Cardiac fibroblast (primary cell): Measurements from ENCODE around the gene ADAM12.

Experiments
- DNase-seq, 2 donors: peaks; one replicate each; pipeline versions ENCODE4 v3.0.0 to v3.0.0-alpha.2; 2010; ENCODE audit warnings: low read depth in 2 of 2
- H3K4me3 ChIP-seq, 2 donors: replicated peaks in 1 of 2; 1 replicate in 1 of 2; 2 replicates in 1 of 2; pipeline ENCODE4 v1.5.1; 2011; ENCODE audit warnings: low read depth in 2 of 2, low read length in 2 of 2, mild to moderate bottlenecking in 2 of 2, moderate library complexity in 1 of 2
- TF ChIP-seq, protein P1 (sequence below): IDR thresholded peaks from one replicate; pipeline ENCODE4 v1.5.1; 2011; ENCODE audit warnings: low read depth, mild to moderate bottlenecking, low read length, inconsistent platforms

Gene ADAM12

DNA sequence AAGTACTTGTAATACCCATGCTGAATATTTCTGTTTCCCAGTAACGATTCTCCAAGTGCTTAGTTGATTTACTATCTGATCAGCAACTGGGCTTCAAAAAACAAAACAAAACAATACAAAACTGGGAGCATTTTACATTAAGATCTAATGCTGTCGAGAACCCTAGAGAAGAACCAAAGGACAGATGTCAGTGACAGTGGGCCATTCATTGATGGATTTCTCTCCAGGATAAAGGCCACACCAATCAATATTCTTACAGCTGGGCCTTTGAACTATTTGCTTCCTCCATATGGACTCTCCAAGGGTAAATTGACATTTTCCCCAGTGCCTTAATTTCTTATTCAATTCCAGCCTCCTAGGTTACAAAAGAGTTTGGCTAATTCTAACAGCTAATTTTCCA, 217.5 kb downstream of the ADAM12 start:
- TF ChIP-seq, protein P1, sequence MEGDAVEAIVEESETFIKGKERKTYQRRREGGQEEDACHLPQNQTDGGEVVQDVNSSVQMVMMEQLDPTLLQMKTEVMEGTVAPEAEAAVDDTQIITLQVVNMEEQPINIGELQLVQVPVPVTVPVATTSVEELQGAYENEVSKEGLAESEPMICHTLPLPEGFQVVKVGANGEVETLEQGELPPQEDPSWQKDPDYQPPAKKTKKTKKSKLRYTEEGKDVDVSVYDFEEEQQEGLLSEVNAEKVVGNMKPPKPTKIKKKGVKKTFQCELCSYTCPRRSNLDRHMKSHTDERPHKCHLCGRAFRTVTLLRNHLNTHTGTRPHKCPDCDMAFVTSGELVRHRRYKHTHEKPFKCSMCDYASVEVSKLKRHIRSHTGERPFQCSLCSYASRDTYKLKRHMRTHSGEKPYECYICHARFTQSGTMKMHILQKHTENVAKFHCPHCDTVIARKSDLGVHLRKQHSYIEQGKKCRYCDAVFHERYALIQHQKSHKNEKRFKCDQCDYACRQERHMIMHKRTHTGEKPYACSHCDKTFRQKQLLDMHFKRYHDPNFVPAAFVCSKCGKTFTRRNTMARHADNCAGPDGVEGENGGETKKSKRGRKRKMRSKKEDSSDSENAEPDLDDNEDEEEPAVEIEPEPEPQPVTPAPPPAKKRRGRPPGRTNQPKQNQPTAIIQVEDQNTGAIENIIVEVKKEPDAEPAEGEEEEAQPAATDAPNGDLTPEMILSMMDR = no peak
- no peak for DNase-seq

DNA sequence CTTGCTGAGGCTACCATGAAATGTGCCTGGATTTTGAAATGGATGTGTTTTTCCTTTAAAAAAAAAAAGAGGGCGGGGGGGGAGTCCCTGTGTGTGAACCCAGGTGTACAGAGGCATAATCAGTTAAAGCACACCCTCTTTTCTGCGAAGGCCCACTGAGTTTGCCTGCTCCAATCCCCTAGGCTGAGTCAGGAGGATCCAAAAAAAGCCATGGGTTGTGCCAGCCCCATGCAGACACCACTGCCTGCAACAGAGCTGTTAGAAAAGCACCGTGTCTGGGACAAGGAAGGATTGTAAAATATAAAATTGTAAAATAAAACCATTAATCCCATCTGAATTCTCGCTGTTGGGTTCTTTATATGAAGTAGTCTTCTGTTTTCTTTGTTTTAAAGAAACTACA, 217.9 kb downstream of the ADAM12 start:
- no peak for DNase-seq
- TF ChIP-seq, protein P1 = no peak
- H3K4me3 ChIP-seq = no peak overlapping the region

More for the DNA sequence above, 217.5 kb downstream of the ADAM12 start:
- H3K4me3 ChIP-seq = no peak overlapping the region

DNA sequence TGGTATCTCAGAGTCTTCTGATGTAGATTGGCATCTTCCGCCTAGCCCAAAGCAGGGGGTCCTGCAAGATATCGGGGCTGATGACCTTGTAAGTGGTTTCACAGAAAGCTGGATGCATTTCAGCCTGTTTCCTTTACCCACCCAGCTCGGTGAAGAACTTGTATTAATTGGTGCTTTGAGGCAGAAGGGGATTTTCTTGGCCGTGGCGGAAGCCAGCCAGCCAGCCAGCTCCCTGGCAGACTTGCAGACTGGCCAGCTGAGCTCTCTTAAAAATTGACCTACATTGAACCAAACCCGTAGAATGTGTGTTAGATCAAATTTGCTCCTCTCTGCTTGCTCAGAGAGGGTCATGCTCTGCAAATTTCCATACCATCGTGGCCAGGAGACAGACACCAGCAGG, 218.4 kb downstream of the ADAM12 start:
- TF ChIP-seq, protein P1 = no peak
- no peak for DNase-seq
- no peak overlapping the region for H3K4me3 ChIP-seq

DNA sequence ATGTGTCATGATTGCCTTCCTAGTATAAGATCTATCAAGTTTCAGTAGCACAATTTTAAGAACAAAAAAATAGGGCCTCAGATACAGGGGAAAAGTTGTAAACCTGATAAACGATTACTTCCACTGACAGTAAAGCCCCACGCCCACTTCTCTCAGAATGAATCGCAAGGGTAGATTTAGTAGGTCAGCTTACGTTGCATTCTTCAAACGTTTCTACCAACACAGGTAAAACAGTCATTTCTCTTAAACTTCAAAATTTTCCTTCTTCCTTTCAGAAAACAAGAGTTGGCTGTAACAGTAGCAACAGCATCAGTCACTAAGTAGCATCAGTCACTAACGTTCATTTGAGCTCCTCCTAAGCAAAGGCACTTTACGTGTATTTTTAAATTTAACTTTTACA, 221.5 kb downstream of the ADAM12 start:
- DNase-seq = no peak
- TF ChIP-seq, protein P1 = no peak
- H3K4me3 ChIP-seq = no peak overlapping the region

DNA sequence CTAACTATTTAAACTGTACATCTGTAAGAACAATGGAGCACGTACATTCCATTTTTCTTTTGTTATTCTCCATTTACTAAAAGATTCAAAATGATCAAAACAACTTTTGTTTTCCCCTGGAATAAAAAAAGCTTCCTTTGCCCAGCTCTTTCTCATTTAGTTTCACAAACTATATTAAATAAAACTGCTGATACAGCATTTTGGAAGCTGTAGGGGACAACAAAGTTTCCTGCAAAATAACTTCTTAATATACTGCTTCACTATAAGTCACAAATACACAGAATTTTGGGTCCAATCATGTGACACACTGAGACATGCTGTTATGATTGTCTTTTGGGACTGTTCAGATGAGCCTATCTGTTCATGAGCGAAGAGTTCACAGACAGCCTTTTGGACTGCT, 222.4 kb downstream of the ADAM12 start:
- DNase-seq = no peak
- TF ChIP-seq, protein P1 = no peak
- H3K4me3 ChIP-seq = no peak overlapping the region

DNA sequence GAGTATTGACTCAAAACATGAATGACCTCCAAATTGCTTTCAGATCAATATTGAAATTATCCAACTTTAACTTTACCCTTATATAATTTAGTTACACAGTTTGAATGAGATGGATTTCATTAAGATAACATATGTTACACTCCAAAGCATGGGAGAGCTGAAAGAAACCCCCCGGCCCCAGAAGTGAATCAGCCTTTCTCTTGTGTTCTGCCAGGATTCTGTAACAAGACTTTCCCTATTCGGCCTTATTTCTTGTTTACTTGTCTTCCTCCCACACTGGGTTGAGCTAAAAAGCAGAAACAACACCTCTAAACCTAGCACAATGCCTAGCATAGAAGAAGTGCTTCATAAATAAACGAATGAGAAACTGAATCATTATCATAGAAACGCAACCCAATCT, 224.8 kb downstream of the ADAM12 start:
- no peak for DNase-seq
- TF ChIP-seq, protein P1 = no peak
- no peak overlapping the region for H3K4me3 ChIP-seq

DNA sequence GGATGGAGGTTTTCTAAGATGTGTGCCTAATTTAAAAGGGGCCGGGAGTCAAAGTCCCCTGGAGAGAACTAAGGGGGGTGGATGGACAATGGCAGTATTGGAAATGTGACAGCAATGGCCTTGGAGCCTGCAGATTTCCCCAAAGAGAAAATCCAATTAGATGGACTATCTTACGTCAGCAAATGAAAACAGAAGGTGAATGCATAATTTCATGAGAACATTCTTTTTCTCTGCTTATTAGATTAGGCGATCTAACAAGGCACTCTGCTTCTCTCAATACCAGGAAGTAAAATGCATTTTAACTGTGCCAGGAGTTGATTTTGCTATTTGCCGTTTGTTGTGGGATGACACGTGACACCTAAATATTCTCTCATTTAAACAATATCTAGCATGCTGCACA, 226.6 kb downstream of the ADAM12 start:
- no peak overlapping the region for H3K4me3 ChIP-seq
- DNase-seq = no peak
- TF ChIP-seq, protein P1 = no peak
